ENCODE results near the gene KRT76. TPM values are rescaled to one million over a fixed set of nuclear protein-coding genes. Genes with fewer than 3 reads are reported as not detected.

KRT76 gene
- total RNA-seq, 4 donors from 2014 or later, result not detected

GRCh38 chr12:52730793-52731192 is 46.4 kb downstream of the KRT76 start:
- TF ChIP-seq CTCF (IDR thresholded peaks at IDR 0.05; ENCODE audit: low read depth), result no peak

- TF ChIP-seq CTCF (IDR thresholded peaks at IDR 0.05; ENCODE audit: low read depth), result no peak
These were observed 46.8 kb downstream of the KRT76 start for GRCh38 chr12:52730383-52730782.

GRCh38 chr12:52729147-52729546 is 48.0 kb downstream of the KRT76 start:
- TF ChIP-seq CTCF (IDR thresholded peaks at IDR 0.05; ENCODE audit: low read depth), result no peak

GRCh38 chr12:52728374-52728773 is 48.8 kb downstream of the KRT76 start:
- TF ChIP-seq CTCF (IDR thresholded peaks at IDR 0.05; ENCODE audit: low read depth), result no peak

- TF ChIP-seq CTCF (IDR thresholded peaks at IDR 0.05; ENCODE audit: low read depth), result no peak
These were observed 50.1 kb downstream of the KRT76 start for GRCh38 chr12:52727037-52727436.

GRCh38 chr12:52726451-52726850 is 50.7 kb downstream of the KRT76 start:
- no peak for TF ChIP-seq CTCF (IDR thresholded peaks at IDR 0.05; ENCODE audit: low read depth)

GRCh38 chr12:52724384-52724783 is 52.8 kb downstream of the KRT76 start:
- TF ChIP-seq CTCF (IDR thresholded peaks at IDR 0.05; ENCODE audit: low read depth), result no peak
